ENCODE results near the gene MRPL2.

MRPL2 gene

DNA sequence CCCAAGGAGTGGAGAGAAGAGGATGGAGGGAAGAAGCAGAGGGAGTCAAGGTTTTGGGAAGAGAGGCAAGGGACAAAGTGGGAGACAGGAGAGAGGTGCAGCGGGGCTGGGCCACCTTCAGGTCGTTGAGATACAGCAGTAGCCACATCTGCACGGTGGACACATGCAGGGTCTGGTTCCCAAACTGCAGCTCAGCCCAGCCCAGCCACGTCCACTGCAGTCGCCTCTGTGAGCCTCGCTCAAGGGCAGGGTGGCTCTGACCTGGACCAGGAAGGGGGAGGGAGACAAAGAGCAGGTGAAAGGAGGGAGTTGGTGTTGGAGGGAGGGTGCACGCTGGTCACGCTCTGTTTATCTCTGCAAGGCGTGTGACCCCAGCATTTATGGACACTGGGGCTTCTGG is 20.5 kb downstream of the MRPL2 start:
- DNase-seq (ENCODE audit: low read depth) = no peak
- TF ChIP-seq, protein P1, sequence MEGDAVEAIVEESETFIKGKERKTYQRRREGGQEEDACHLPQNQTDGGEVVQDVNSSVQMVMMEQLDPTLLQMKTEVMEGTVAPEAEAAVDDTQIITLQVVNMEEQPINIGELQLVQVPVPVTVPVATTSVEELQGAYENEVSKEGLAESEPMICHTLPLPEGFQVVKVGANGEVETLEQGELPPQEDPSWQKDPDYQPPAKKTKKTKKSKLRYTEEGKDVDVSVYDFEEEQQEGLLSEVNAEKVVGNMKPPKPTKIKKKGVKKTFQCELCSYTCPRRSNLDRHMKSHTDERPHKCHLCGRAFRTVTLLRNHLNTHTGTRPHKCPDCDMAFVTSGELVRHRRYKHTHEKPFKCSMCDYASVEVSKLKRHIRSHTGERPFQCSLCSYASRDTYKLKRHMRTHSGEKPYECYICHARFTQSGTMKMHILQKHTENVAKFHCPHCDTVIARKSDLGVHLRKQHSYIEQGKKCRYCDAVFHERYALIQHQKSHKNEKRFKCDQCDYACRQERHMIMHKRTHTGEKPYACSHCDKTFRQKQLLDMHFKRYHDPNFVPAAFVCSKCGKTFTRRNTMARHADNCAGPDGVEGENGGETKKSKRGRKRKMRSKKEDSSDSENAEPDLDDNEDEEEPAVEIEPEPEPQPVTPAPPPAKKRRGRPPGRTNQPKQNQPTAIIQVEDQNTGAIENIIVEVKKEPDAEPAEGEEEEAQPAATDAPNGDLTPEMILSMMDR (conservative IDR thresholded peaks at IDR 0.05; ENCODE audit: low read depth, low read length) = no peak
- no peak overlapping the region for H3K4me3 ChIP-seq (ENCODE audit: low read length)

DNA sequence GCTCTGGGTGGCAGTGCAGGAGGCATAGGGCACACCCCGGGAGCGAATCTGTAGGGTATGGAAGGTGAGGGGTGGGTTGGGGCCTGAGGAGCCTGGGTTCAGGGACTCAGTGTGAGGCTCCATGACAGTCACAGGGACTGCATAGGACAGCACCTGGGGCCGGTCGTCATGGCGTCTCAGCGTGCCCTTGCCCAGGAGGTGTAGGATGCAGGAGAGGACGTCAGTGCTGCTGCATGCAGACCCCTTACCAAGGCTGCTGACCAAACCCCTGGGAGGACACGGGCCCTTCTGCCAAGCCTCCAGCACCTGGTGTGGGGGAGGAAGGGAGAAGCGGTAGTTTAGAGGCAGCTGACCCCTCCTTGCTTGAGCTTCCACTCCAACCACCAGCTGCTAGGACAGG is 21.5 kb downstream of the MRPL2 start:
- TF ChIP-seq, protein P1 (conservative IDR thresholded peaks at IDR 0.05; ENCODE audit: low read depth, low read length) = no peak
- no peak overlapping the region for H3K4me3 ChIP-seq (ENCODE audit: low read length)
- DNase-seq (ENCODE audit: low read depth) = no peak

DNA sequence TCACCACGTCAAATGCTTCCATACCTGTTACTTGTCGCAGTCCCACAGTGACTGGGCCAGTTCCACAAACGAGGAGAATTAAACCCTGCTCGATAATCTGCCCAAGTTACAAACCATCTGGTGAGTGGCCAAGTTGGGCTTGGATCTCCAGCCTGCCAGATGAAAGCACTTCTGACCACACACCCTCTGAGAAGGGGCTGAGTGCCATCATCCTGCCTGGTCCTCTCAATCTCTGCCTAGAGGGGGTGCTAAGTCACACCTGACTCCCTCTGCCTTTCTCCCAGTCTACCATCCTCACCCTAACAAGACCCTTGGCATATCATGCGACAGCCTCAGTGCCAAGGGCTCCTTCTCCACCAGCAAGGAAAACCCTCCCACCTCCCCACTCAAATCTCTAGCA is 22.0 kb downstream of the MRPL2 start:
- no peak overlapping the region for H3K4me3 ChIP-seq (ENCODE audit: low read length)
- TF ChIP-seq, protein P1 (conservative IDR thresholded peaks at IDR 0.05; ENCODE audit: low read depth, low read length) = no peak
- no peak for DNase-seq (ENCODE audit: low read depth)

DNA sequence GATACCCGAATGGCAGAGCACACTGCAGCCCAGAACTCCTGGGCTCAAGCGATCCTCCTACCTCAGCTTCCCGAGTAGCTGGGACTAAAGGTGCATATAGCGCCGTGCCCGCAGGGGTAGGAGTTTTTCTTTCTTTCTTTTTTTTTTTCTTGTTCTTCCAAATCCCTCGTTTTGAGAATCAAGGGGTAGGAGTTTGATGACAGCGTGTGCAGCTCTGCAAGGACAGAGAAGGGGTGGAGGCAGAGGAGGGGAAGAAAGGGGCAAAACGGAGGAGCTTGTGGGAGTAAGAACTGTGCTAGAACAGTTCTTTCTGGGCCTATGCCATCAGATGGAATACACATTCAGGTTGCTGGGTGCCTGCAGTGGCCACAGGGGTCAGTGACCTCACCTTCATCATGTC is 22.5 kb downstream of the MRPL2 start:
- TF ChIP-seq, protein P1 (conservative IDR thresholded peaks at IDR 0.05; ENCODE audit: low read depth, low read length) = no peak
- no peak overlapping the region for H3K4me3 ChIP-seq (ENCODE audit: low read length)
- no peak for DNase-seq (ENCODE audit: low read depth)

DNA sequence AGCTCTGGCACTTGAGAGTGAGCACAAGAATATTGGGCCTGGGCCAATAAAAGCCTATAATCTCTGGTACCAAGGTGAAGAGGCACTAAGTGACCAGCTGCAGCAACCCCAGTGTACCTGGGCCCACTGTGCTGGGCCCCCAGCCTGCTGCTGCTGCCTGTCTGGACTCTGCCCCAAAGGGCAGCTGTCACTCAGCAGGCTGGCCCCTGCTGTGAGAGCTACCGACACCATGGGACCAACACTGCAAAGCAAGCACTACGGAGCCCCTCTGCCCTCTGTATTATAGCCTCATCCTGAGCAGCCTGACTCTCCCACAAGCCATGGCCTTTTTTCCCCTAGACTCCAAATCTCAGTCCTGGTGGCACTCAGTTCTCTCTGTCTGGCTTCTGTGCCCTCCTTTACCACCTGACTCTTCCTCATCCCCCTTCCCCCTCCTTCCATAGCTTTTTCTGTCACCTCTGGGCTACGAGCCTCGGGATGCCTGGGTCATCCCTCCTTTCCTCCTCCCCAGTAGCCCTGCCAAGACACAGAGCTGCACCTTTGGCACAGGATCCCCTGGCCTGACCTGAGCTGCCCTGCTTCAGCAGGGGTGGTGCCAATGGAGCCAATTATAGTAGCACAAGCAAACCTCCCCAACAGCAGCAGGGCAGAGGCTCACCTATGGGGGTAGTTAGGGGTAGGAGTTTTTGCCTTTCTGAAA is 23.6 kb downstream of the MRPL2 start:
- TF ChIP-seq, protein P1 (conservative IDR thresholded peaks at IDR 0.05; ENCODE audit: low read depth, low read length) = no peak
- H3K4me3 ChIP-seq (ENCODE audit: low read length) = no peak overlapping the region
- no peak for DNase-seq (ENCODE audit: low read depth)

DNA sequence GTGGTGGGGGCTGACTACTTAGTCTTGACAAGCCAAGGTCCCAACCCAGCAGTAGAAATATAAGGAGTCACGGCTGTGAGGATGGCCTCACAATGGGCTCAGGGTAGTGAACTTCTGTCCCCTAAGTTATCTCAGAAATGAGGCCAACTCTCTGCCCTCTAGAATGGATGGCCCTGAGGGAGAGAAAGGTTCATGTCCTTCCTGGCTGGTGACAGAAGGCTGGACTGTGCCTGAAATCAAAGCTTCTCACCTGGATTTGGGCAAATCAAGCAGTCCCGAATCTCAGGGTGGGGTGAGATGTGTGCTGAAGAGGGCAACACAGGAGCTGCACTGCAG is 25.1 kb downstream of the MRPL2 start:
- no peak for DNase-seq (ENCODE audit: low read depth)
- H3K4me3 ChIP-seq (ENCODE audit: low read length) = no peak overlapping the region
- TF ChIP-seq, protein P1 (conservative IDR thresholded peaks at IDR 0.05; ENCODE audit: low read depth, low read length) = no peak

DNA sequence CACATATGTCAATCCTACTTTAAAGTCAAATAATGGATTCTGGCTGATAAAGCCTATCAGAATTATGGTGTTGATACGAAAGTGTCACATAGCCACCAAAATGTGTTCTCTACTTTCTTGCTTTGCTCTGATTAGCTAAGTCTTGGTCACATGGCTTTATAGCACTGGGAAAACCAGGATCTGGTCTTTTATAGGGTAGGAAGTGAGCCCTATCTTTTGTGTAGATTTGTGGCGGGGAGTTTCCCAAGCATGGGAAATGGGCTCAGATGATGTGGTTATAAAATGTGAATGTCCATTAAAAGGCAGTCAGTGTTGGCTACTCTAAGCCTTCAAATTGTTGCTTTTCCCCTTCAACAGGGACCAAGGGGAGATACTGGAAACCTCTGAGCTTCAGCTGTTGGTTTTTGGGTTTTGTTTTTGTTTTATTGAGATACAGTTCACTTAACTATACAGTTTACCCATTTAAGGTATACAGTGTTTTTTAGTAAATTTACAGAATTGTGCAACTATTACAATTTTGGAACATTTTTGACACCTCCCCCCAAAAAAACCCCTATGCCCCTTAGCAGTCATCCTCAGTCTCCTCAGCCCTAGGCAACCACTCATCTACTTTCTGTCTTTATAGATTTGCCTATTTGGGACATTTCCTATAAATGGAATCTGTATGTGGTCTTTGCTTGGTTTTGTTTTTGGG is 25.6 kb downstream of the MRPL2 start:
- no peak overlapping the region for H3K4me3 ChIP-seq (ENCODE audit: low read length)
- TF ChIP-seq, protein P1 (conservative IDR thresholded peaks at IDR 0.05; ENCODE audit: low read depth, low read length) = no peak
- DNase-seq (ENCODE audit: low read depth) = no peak
